Astrocyte of the spinal cord (primary cell): Measurements from ENCODE around the gene BFSP1.
A peak's percentile ranks its signal among the peaks of the same experiment; 100 is the strongest.

Experiments used
- DNase-seq: peaks from one replicate; pipeline ENCODE4 v3.0.0; 2011; ENCODE audit warnings: low read depth, low spot score
- H3K4me3 ChIP-seq: 2 replicates; pipeline ENCODE4 v1.5.1; 2011; ENCODE audit warnings: low read depth, mild to moderate bottlenecking, low read length, moderate library complexity
- in situ Hi-C: cut with HindIII; loops from 2 replicates; pipeline ENCODE4 v1.10.0; 2017; ENCODE audit warnings: low sequenced_read_pairs
- TF ChIP-seq, protein P1 (sequence below): IDR thresholded peaks from 2 replicates; pipeline ENCODE4 v1.5.1; 2012; ENCODE audit warnings: low read depth, mild to moderate bottlenecking, low read length, inconsistent platforms

The BFSP1 gene

DNA sequence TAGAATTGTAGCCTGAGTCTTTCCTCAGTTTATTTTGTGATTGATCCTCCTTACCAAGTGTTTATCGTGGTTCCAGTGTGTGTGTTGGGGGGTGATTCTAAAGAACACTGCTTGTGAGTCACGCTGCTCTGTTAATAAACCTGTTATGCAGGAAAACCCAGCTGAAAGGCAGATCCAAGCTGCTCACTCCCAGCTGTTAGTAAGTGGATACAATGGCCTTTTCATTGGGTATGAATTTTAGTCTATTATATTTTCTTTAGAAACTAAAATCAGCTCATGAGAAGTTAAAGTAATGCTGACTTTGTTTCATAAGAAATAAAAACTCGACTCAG, 26.5 kb upstream of the BFSP1 start:
- TF ChIP-seq, protein P1, sequence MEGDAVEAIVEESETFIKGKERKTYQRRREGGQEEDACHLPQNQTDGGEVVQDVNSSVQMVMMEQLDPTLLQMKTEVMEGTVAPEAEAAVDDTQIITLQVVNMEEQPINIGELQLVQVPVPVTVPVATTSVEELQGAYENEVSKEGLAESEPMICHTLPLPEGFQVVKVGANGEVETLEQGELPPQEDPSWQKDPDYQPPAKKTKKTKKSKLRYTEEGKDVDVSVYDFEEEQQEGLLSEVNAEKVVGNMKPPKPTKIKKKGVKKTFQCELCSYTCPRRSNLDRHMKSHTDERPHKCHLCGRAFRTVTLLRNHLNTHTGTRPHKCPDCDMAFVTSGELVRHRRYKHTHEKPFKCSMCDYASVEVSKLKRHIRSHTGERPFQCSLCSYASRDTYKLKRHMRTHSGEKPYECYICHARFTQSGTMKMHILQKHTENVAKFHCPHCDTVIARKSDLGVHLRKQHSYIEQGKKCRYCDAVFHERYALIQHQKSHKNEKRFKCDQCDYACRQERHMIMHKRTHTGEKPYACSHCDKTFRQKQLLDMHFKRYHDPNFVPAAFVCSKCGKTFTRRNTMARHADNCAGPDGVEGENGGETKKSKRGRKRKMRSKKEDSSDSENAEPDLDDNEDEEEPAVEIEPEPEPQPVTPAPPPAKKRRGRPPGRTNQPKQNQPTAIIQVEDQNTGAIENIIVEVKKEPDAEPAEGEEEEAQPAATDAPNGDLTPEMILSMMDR: no peak
- in situ Hi-C loops: no loop called here
- no peak overlapping the region for H3K4me3 ChIP-seq
- peak; percentile 87 for DNase-seq

DNA sequence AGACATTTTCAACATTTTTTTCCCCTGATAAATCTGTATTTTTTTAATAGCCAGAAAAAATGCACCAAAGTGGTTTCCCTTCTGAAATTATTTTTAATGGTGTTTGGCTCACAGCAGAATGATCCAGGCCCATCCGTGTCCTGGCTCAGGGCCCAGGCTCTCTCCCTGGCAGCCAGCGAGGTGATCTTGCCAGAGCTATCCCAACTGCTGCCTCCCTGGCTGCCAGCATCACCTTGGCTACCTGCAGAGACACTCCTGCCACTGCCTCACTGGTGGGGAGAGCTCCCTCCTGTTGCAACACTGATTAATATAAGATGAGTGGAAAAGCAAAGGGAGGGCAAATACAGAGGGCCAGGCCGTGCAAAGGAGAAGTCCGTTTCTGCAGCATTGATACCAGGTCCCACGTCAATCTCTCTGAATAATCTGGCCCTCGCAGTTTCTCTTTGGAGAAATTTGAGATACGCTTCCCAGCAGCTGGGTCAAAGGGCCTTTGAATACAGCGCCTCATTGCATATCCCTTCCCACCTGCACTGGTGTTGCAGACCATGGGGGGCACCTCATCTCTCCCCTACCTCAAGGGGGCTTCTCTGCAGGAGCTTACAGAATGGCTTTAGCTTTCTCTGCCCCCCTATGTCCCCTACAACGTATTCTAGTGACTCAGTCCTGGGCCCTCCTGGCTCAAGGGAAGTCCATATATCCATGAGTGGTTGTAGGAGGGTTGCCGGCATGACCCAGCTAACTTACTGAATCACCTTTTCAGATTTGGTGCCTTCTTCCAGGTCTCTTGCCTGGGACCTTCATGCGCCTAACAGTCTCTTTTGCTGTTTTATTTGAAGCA, 25.9 kb upstream of the BFSP1 start:
- TF ChIP-seq, protein P1: no peak
- peak; percentile 67 for DNase-seq
- in situ Hi-C loops: no loop called here
- no peak overlapping the region for H3K4me3 ChIP-seq

DNA sequence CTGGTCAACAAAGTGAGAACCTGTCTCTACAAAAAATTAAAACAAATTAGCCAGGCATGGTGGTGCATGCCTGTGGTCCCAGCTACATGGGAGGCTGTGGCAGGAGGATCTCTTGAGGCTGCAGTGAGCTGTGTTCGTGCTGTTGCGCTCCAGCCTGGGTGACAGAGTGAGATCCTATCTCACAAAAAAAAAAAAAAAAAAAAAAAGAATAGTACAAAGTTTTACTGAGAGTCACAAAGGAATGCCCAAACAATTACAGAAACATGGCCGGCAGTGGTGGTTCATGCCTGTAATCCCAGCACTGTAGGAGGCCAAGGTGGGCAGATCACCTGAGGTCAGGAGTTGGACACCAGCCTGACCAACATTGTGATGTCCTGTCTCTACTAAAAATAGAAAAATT, 23.9 kb upstream of the BFSP1 start:
- TF ChIP-seq, protein P1: no peak
- in situ Hi-C loops: no loop called here
- DNase-seq: no peak
- H3K4me3 ChIP-seq: no peak overlapping the region

DNA sequence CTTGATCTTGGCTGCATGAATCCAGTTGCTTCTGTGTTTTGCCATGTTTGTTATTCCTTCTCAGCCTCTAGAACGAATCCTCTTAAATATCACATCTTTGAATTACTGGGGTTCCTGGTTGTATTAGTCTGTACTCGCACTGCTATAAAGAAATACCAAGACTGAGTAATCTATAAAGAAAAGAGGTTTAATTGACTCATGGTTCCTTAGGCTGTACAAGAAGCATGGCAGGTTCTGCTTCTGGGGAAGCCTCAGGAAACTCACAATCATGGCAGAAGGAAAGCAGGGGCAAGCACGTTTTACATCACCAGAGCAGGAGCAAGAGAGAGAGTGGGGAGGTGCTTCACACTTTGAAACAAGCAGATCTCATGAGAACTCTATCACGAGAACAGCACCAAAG, 18.0 kb upstream of the BFSP1 start:
- no peak overlapping the region for H3K4me3 ChIP-seq
- in situ Hi-C loops: no loop called here
- no peak for DNase-seq
- TF ChIP-seq, protein P1: no peak

DNA sequence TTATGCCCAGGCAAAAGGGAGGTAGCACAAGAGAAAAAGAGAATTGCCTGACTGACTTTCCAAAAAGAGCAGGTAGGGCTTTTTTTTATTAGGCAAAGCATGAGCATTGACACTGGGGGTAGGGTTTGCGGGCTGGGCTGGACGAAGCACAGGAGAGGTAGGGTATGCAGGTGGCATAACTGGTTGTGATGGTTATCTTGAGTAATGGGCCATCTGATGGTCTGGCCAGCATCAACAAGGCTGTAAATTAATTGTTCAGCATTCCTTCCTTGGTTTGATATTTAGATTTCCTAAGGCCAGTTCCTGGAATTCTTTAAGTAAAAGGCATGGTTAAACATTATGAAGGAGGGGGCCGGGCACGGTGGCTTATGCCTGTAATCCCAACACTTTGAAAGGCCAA, 13.9 kb upstream of the BFSP1 start:
- TF ChIP-seq, protein P1: no peak
- in situ Hi-C loops: no loop called here
- H3K4me3 ChIP-seq: no peak overlapping the region
- no peak for DNase-seq

DNA sequence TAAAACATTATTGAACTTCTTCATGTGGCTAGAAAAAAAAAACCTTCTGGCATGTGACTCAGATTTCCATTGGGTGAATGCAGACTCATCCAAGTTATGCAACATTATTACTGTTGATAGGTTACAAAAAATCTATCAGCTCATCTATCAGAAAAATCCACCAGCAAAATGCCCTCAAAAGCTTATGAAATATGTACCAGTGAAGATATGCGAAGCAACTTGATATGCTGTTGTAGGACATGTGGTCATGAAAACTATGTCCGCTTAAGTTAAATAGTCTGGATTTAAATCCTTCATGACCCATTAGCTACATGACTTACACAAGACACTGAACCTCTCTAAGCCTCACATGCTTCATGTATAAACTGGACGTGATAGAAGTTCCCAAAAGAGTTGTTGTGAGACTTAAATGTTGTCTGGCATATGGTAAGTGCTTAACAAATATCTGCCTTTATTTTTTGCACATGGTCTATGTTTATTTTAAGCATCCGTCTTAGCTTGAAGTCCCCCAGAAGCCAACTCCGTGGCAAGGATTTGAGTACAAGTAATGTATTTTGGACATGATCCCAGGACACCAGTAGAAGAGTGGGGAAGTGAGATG, 12.5 kb upstream of the BFSP1 start:
- TF ChIP-seq, protein P1: no peak
- no peak overlapping the region for H3K4me3 ChIP-seq
- DNase-seq: peak; percentile 78
- in situ Hi-C loops: no loop called here
